NB4 (cell line): ENCODE results near the gene POTEF.

Experiments used
- CTCF ChIP-seq: IDR thresholded peaks from one replicate; pipeline ENCODE4 v1.5.1; 2012; ENCODE audit warnings: low read depth, low read length
- POLR2A ChIP-seq: IDR thresholded peaks from 2 replicates; pipeline ENCODE4 v1.6.1; 2011; ENCODE audit warnings: mild to moderate bottlenecking; ENCODE audit not compliant: insufficient read length; ENCODE audit errors: extremely low read depth

GRCh38 chr2:130162968-130163367 is 33.9 kb upstream of the POTEF start:
- TF ChIP-seq CTCF (no peak), POLR2A (no peak)
